Measurements from ENCODE around the gene ZDHHC20.

ZDHHC20 gene

GRCh38 chr13:21372530-21372929, 86.6 kb downstream of the ZDHHC20 start:
- H3K4me3 ChIP-seq (ENCODE audit: low read length): no peak overlapping the region
- H3F3A ChIP-seq (ENCODE audit: insufficient read depth, low read length): no peaks in the 10 kb centered on the region
- H3K4me1 ChIP-seq (ENCODE audit: low read length): no peaks in the 10 kb centered on the region
- H3K27ac ChIP-seq (ENCODE audit: low read length): no peak overlapping the region
- H2AFZ ChIP-seq (ENCODE audit: low read length): no peak overlapping the region
- no peak for DNase-seq
- no peaks in the 10 kb centered on the region for H3K36me3 ChIP-seq (replicated peaks; ENCODE audit: insufficient read depth, low read length)
- H3K9me3 ChIP-seq (replicated peaks; ENCODE audit: insufficient read depth, low read length): no peaks in the 10 kb centered on the region
- H3K9me2 ChIP-seq (replicated peaks; ENCODE audit: insufficient read depth, low read length): no peaks in the 10 kb centered on the region
- H3K79me2 ChIP-seq (ENCODE audit: low read length): no peaks in the 10 kb centered on the region
- H3K27me3 ChIP-seq (replicated peaks; ENCODE audit: insufficient read depth, low read length): no peaks in the 10 kb centered on the region
- H4K20me1 ChIP-seq (ENCODE audit: insufficient read depth, low read length): no peaks in the 10 kb centered on the region
- TF ChIP-seq CTCF (IDR thresholded peaks at IDR 0.05; ENCODE audit: low read length): no peak
- no peak for TF ChIP-seq EZH2phosphoT487 (IDR thresholded peaks at IDR 0.05; ENCODE audit: low read length)
- TF ChIP-seq EZH2 (optimal IDR thresholded peaks at IDR 0.05; ENCODE audit: low read depth, low read length): no peak
- H3K4me2 ChIP-seq (ENCODE audit: low read depth, low read length): no peak overlapping the region
- no peak overlapping the region for H3K9ac ChIP-seq (ENCODE audit: low read length)

GRCh38 chr13:21371011-21371410, 88.1 kb downstream of the ZDHHC20 start:
- Histone ChIP-seq H4K20me1 (ENCODE audit: insufficient read depth, low read length) (no peaks in the 10 kb centered on the region), H3K79me2 (ENCODE audit: low read length) (no peaks in the 10 kb centered on the region), H3K4me3 (ENCODE audit: low read length) (no peak overlapping the region), H3K9ac (ENCODE audit: low read length) (no peak overlapping the region), H2AFZ (ENCODE audit: low read length) (no peak overlapping the region), H3K9me3 (replicated peaks; ENCODE audit: insufficient read depth, low read length) (no peaks in the 10 kb centered on the region), H3K9me2 (replicated peaks; ENCODE audit: insufficient read depth, low read length) (no peaks in the 10 kb centered on the region), H3K27me3 (replicated peaks; ENCODE audit: insufficient read depth, low read length) (no peaks in the 10 kb centered on the region), H3F3A (ENCODE audit: insufficient read depth, low read length) (no peaks in the 10 kb centered on the region), H3K36me3 (replicated peaks; ENCODE audit: insufficient read depth, low read length) (no peaks in the 10 kb centered on the region), H3K27ac (ENCODE audit: low read length) (no peak overlapping the region), H3K4me2 (ENCODE audit: low read depth, low read length) (no peak overlapping the region), H3K4me1 (ENCODE audit: low read length) (no peaks in the 10 kb centered on the region)
- no peak for DNase-seq
- TF ChIP-seq EZH2 (optimal IDR thresholded peaks at IDR 0.05; ENCODE audit: low read depth, low read length) (no peak), CTCF (IDR thresholded peaks at IDR 0.05; ENCODE audit: low read length) (no peak), EZH2phosphoT487 (IDR thresholded peaks at IDR 0.05; ENCODE audit: low read length) (no peak)

- Histone ChIP-seq H3K79me2 (ENCODE audit: low read length) (no peaks in the 10 kb centered on the region), H3K36me3 (replicated peaks; ENCODE audit: insufficient read depth, low read length) (no peaks in the 10 kb centered on the region), H3K4me3 (ENCODE audit: low read length) (no peak overlapping the region), H3K9me2 (replicated peaks; ENCODE audit: insufficient read depth, low read length) (no peaks in the 10 kb centered on the region), H2AFZ (ENCODE audit: low read length) (no peak overlapping the region), H3F3A (ENCODE audit: insufficient read depth, low read length) (no peaks in the 10 kb centered on the region), H3K9ac (ENCODE audit: low read length) (no peak overlapping the region), H3K9me3 (replicated peaks; ENCODE audit: insufficient read depth, low read length) (no peaks in the 10 kb centered on the region), H3K4me2 (ENCODE audit: low read depth, low read length) (no peak overlapping the region), H3K27me3 (replicated peaks; ENCODE audit: insufficient read depth, low read length) (no peaks in the 10 kb centered on the region), H3K4me1 (ENCODE audit: low read length) (no peaks in the 10 kb centered on the region), H4K20me1 (ENCODE audit: insufficient read depth, low read length) (no peaks in the 10 kb centered on the region), H3K27ac (ENCODE audit: low read length) (no peak overlapping the region)
- no peak for DNase-seq
- TF ChIP-seq CTCF (IDR thresholded peaks at IDR 0.05; ENCODE audit: low read length) (no peak), EZH2 (optimal IDR thresholded peaks at IDR 0.05; ENCODE audit: low read depth, low read length) (no peak), EZH2phosphoT487 (IDR thresholded peaks at IDR 0.05; ENCODE audit: low read length) (no peak)
These were observed 93.5 kb downstream of the ZDHHC20 start for GRCh38 chr13:21365574-21365973.
